H1 (cell line): ENCODE results near the gene PCED1B. TPM values are rescaled to one million over a fixed set of nuclear protein-coding genes. Genes with fewer than 3 reads are reported as not detected.

Experiments
- USF2 ChIP-seq: IDR thresholded peaks from 2 replicates; pipeline ENCODE4 v1.6.1; 2011; ENCODE audit warnings: low read length, improper control_type of control experiment
- polyA plus RNA-seq, 7 experiments: library from polyadenylated mRNA; depleted of rRNA in 3 of 7; stranded (reverse) in 5 of 7; unstranded in 2 of 7; fragments of >200 nt in 5 of 7; fragments of 200-250 nt in 2 of 7; gene quantifications; 1 replicate in 5 of 7; 2 replicates in 1 of 7; 4 replicates in 1 of 7; pipeline versions ENCODE4 v1.2.1 to v1.2.3, GENCODE V29; 2011 to 2013; ENCODE audit warnings: missing spikeins in 2 of 7, mixed read lengths in 2 of 7
- total RNA-seq: library from RNA; stranded (reverse); fragmentation: NEBNext Ultra II Directional; extraction: Animal tissue kit (Norgen Biotek cat#: 25700); gene quantifications from 2 replicates; pipeline ENCODE4 v1.2.1, GENCODE V29; 2021

PCED1B gene
- total and polyA plus RNA-seq, 2 of the 8 experiments (the other 6 are each of a cell fraction or from before 2014, with no cell fraction given) = 4.7 to 5.4 TPM

GRCh38 chr12:47276253-47276620 lies 196.8 kb downstream of the PCED1B start (continued):
- TF ChIP-seq USF2 = no peak
